HEK293 (cell line): Measurements from ENCODE around the gene FRAS1.

Source experiments
- CTCF ChIA-PET: fragments of 350-600 bp; formaldehyde crosslinking; extraction: SDS; loops from one replicate; lab custom pipeline; 2021; ENCODE audit warnings: antibody characterized with exemption; lab: Yijun Ruan, JAX
- POLR2A ChIA-PET: fragments of 300-600 bp; formaldehyde crosslinking; extraction: SDS; loops from one replicate; lab custom pipeline; 2020; ENCODE audit warnings: antibody characterized with exemption, inconsistent platforms; lab: Yijun Ruan, JAX
- H3K27ac ChIP-seq: fragments of 200-500 bp; sonication (Bioruptor generic); 2 replicates; pipeline ENCODE4 v1.5.1; 2014; ENCODE audit warnings: low read depth, low read length, control low read depth, inconsistent platforms; ENCODE audit errors: extremely low read depth
- H3K36me3 ChIP-seq, 2 experiments: fragments of 200-500 bp in 1 of 2; sonication (Bioruptor generic) in 1 of 2; 1 replicate in 1 of 2; 2 replicates in 1 of 2; pipeline ENCODE4 v1.5.1; 2014 to 2017; ENCODE audit warnings: inconsistent platforms in 2 of 2, low read length in 2 of 2; ENCODE audit not compliant: control insufficient read depth in 2 of 2, insufficient read depth in 1 of 2
- H3K4me1 ChIP-seq: fragments of 200-500 bp; sonication (Bioruptor generic); 2 replicates; pipeline ENCODE4 v1.5.1; 2014; ENCODE audit warnings: mild to moderate bottlenecking, low read length, inconsistent platforms; ENCODE audit not compliant: control insufficient read depth, insufficient read depth
- H3K4me3 ChIP-seq: 2 replicates; pipeline ENCODE4 v1.5.1; 2011; ENCODE audit warnings: low read depth, mild to moderate bottlenecking, control low read depth, low read length, moderate library complexity
- H3K9me3 ChIP-seq: fragments of 200-500 bp; sonication (Bioruptor generic); 2 replicates; pipeline ENCODE4 v1.5.1; 2014; ENCODE audit warnings: low read depth, low read length, inconsistent platforms; ENCODE audit not compliant: control insufficient read depth, insufficient read depth
- ATF2 ChIP-seq: fragments of 450-650 bp; formaldehyde crosslinking; IDR thresholded peaks from 2 replicates; pipeline ENCODE4 v1.5.1; 2016; ENCODE audit warnings: missing biosample characterization, missing genetic modification characterization, low read depth
- ELK4 ChIP-seq: IDR thresholded peaks from 2 replicates; pipeline ENCODE4 v1.6.1; 2011; ENCODE audit warnings: mild to moderate bottlenecking, low read depth, low read length, borderline replicate concordance
- FEZF1 ChIP-seq: fragments of 450-650 bp; formaldehyde crosslinking; IDR thresholded peaks from 2 replicates; pipeline ENCODE4 v1.5.1; 2016; ENCODE audit warnings: missing biosample characterization, missing genetic modification characterization
- HOXA7 ChIP-seq: sonication (generic); formaldehyde crosslinking; IDR thresholded peaks from 2 replicates; pipeline ENCODE4 v1.8.1; 2022; ENCODE audit warnings: missing genetic modification reagents, borderline replicate concordance
- KLF16 ChIP-seq: fragments of 450-650 bp; formaldehyde crosslinking; IDR thresholded peaks from 2 replicates; pipeline ENCODE4 v1.5.1; 2017; ENCODE audit warnings: missing biosample characterization, missing genetic modification characterization
- KLF9 ChIP-seq: fragments of 450-650 bp; formaldehyde crosslinking; IDR thresholded peaks from 2 replicates; pipeline ENCODE4 v1.5.1; 2016; ENCODE audit warnings: missing biosample characterization, missing genetic modification characterization, low read depth
- PRDM2 ChIP-seq: fragments of 450-650 bp; formaldehyde crosslinking; IDR thresholded peaks from 2 replicates; pipeline ENCODE4 v1.5.1; 2016; ENCODE audit warnings: missing biosample characterization, missing genetic modification characterization, borderline replicate concordance
- REST ChIP-seq: fragments of 450-650 bp; formaldehyde crosslinking; IDR thresholded peaks from 2 replicates; pipeline ENCODE4 v1.5.1; 2016; ENCODE audit warnings: missing biosample characterization, missing genetic modification characterization
- ZNF274 ChIP-seq, 2 experiments: fragments of 200-500 bp in 1 of 2; fragments of 450-650 bp in 1 of 2; sonication (Bioruptor generic) in 1 of 2; formaldehyde crosslinking in 1 of 2; IDR thresholded peaks; 2 replicates each; pipeline versions ENCODE4 v1.5.1 to v1.6.1; 2014 to 2016; ENCODE audit warnings: borderline replicate concordance in 1 of 2, inconsistent platforms in 1 of 2, low read length in 1 of 2, missing biosample characterization in 1 of 2, missing genetic modification characterization in 1 of 2
- ZNF571 ChIP-seq: fragments of 450-650 bp; formaldehyde crosslinking; IDR thresholded peaks from 2 replicates; pipeline ENCODE4 v1.5.0; 2017; ENCODE audit warnings: missing biosample characterization, missing genetic modification characterization
- ZNF624 ChIP-seq: fragments of 450-650 bp; formaldehyde crosslinking; IDR thresholded peaks from 2 replicates; pipeline ENCODE4 v1.5.1; 2017; ENCODE audit warnings: missing biosample characterization, missing genetic modification characterization
- ZNF629 ChIP-seq: fragments of 450-650 bp; formaldehyde crosslinking; IDR thresholded peaks from 2 replicates; pipeline ENCODE4 v1.5.1; 2017; ENCODE audit warnings: missing biosample characterization, missing genetic modification characterization
- ZNF660 ChIP-seq: fragments of 450-650 bp; IDR thresholded peaks from 2 replicates; pipeline ENCODE4 v1.5.1; 2018; ENCODE audit warnings: missing biosample characterization, mild to moderate bottlenecking, missing genetic modification characterization
- ZNF664 ChIP-seq: fragments of 450-650 bp; formaldehyde crosslinking; IDR thresholded peaks from 2 replicates; pipeline ENCODE4 v1.5.1; 2016; ENCODE audit warnings: missing biosample characterization, missing genetic modification characterization
- ZNF670 ChIP-seq: fragments of 450-650 bp; formaldehyde crosslinking; IDR thresholded peaks from 2 replicates; pipeline ENCODE4 v1.5.1; 2016; ENCODE audit warnings: missing biosample characterization, missing genetic modification characterization, low read depth
- ZNF791 ChIP-seq: fragments of 450-650 bp; formaldehyde crosslinking; IDR thresholded peaks from 2 replicates; pipeline ENCODE4 v1.5.1; 2016; ENCODE audit warnings: missing biosample characterization, missing genetic modification characterization
- ZSCAN4 ChIP-seq: fragments of 450-650 bp; formaldehyde crosslinking; IDR thresholded peaks from 2 replicates; pipeline ENCODE4 v1.5.1; 2017; ENCODE audit warnings: missing biosample characterization, missing genetic modification characterization

The FRAS1 gene

GRCh38 chr4:78150543-78150864 is 93.4 kb downstream of the FRAS1 start (continued):
- TF ChIP-seq PRDM2 (tag by site-specific recombination) (no peak), ZNF670 (tag by site-specific recombination) (no peak), ZNF791 (tag by site-specific recombination) (no peak)

- ChIA-PET CTCF (no interaction called here), POLR2A (interaction anchor here (0.6 kb wide), 1 partner anchor 454 kb away, joined by 3 read pairs; no protein-coding TSS in a partner anchor)
- no peaks in the 10 kb centered on the region for H3K9me3 ChIP-seq
These were observed 95.7 kb downstream of the FRAS1 start for GRCh38 chr4:78152795-78153194.

GRCh38 chr4:78154972-78155590 is 98.0 kb downstream of the FRAS1 start:
- no peak for TF ChIP-seq ZNF624
- TF ChIP-seq REST: peak; percentile 74
- no peak for TF ChIP-seq ATF2 (tag by site-specific recombination)
- TF ChIP-seq ELK4: no peak
- Histone ChIP-seq H3K4me1 (peaks cover 9% of the 10 kb centered on the region), H3K4me3 (no peak overlapping the region), H3K36me3 (no peaks in the 10 kb centered on the region), H3K27ac (peak overlapping the region; percentile 40; the same call in 1 of the 2 replicates), H3K9me3 (no peaks in the 10 kb centered on the region)
- ChIA-PET CTCF (interaction anchor here (0.5 kb wide), 2 partner anchors 25 to 332 kb away, joined by 3 read pairs; no protein-coding TSS in a partner anchor), POLR2A (no interaction called here)

More at GRCh38 chr4:78152795-78153194, 95.7 kb downstream of the FRAS1 start:
- TF ChIP-seq ZNF629 (tag by site-specific recombination): no peak
- TF ChIP-seq ZSCAN4: no peak
- no peak for TF ChIP-seq ZNF664 (tag by site-specific recombination)
- TF ChIP-seq ZNF274 (IDR thresholded peaks at IDR 0.05; ENCODE audit: low read length): no peak
- no peak for TF ChIP-seq ZNF274 (tag by site-specific recombination; IDR thresholded peaks at IDR 0.05; ENCODE audit: borderline replicate concordance)
- TF ChIP-seq ZNF660 (tag by site-specific recombination): no peak
- TF ChIP-seq ZNF571 (tag by site-specific recombination): no peak
- TF ChIP-seq HOXA7 (CRISPR knock-in tag): no peak
- TF ChIP-seq FEZF1 (tag by site-specific recombination): no peak
- no peak for TF ChIP-seq KLF16 (tag by site-specific recombination)
- TF ChIP-seq KLF9 (tag by site-specific recombination): no peak
- H3K27ac ChIP-seq: no peak overlapping the region
- no peak overlapping the region for H3K4me3 ChIP-seq
- no peaks in the 10 kb centered on the region for H3K36me3 ChIP-seq
- peaks cover 7% of the 10 kb centered on the region for H3K4me1 ChIP-seq
